HG02759 (cell line): ENCODE data around the gene PNLIP.

ENCODE experiments used
- ATAC-seq: cut with Tn5 transposase; IDR thresholded peaks from one replicate; pipeline ENCODE4 v1.9.1; 2021; ENCODE audit warnings: mild to moderate bottlenecking, moderate library complexity; ENCODE audit not compliant: unreplicated experiment

PNLIP gene

GRCh38 chr10:116612107-116612769 is 66.5 kb downstream of the PNLIP start:
- ATAC-seq: no peak

DNA sequence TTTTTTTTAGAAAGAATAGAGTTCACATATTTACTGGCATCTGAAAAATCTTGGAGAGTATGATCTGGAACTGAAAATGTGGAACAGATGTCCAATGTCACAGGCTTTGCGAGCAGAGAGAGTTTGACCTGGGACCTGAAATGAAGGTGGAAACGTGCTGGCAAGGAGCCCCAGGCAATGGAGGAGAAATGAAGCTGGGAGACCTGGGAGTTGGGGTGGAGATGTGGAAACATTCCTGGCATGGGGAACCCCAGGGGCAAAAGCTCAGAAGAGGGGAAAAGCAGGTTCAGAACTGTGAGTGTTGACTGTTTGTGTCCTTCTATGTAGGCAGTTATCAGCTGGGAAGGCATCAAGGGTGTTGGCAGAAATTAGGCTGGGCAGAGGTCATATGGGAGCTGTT is 67.7 kb downstream of the PNLIP start:
- ATAC-seq: no peak

- ATAC-seq: no peak
Observed at GRCh38 chr10:116614796-116615195, 69.1 kb downstream of the PNLIP start.

DNA sequence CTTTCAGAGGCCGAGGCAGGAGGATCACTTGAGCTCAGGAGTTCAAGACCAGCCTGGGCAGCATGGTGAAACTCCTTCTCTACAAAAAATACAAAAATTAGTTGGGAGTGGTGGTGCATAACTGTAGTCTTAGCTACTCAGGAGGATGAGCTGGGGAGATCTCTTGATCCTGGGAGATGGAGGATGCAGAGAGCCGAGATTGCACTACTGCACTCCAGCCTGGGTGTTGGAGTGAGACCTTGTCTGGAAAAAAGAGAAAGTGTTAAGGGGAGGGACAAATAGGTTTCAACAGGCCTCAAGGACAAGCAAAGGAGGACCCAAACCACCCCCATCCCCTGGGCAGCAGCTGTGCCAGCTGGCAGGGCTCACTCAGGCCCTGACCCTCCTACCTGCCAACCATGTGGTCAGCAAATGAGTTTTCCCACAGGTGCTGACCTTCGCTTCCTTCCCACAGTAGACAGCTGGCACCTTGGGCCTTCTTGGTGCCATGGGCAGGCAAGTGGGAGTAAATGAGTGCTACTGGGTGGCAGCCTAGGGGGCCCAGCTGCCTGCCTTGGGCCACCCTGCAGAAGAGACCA is 69.6 kb downstream of the PNLIP start:
- ATAC-seq: no peak
